Fibroblast of lung (primary cell): ENCODE data around the gene MPC2. TPM values are rescaled to one million over a fixed set of nuclear protein-coding genes. Genes with fewer than 3 reads are reported as not detected.

Source experiments
- DNase-seq, 2 donors: peaks; one replicate each; pipeline versions ENCODE4 v3.0.0 to v3.0.0-alpha.2; 2010; ENCODE audit warnings: low read depth in 2 of 2
- H2AFZ ChIP-seq: 2 replicates; pipeline ENCODE4 v1.5.1; 2012; ENCODE audit warnings: low read length, control low read depth, inconsistent platforms
- H3K27ac ChIP-seq: 2 replicates; pipeline ENCODE4 v1.5.1; 2011; ENCODE audit warnings: low read length, control low read depth; ENCODE audit not compliant: insufficient read depth
- H3K27me3 ChIP-seq: 2 replicates; pipeline ENCODE4 v1.5.1; 2011; ENCODE audit warnings: mild to moderate bottlenecking, low read length; ENCODE audit not compliant: control insufficient read depth, insufficient read depth
- H3K36me3 ChIP-seq: 2 replicates; pipeline ENCODE4 v1.5.1; 2011; ENCODE audit warnings: low read length; ENCODE audit not compliant: control insufficient read depth, insufficient read depth
- H3K4me1 ChIP-seq: 2 replicates; pipeline ENCODE4 v1.5.1; 2011; ENCODE audit warnings: low read length; ENCODE audit not compliant: control insufficient read depth, insufficient read depth; ENCODE audit errors: extremely low read depth
- H3K4me2 ChIP-seq: 2 replicates; pipeline ENCODE4 v1.5.1; 2011; ENCODE audit warnings: low read length, control low read depth; ENCODE audit not compliant: insufficient read depth; ENCODE audit errors: extremely low read depth
- H3K4me3 ChIP-seq, 4 experiments: fragments of 200-600 bp in 1 of 4; sonication (generic) in 1 of 4; replicated peaks in 1 of 4; 2 replicates each; pipeline ENCODE4 v1.5.1; 2011 to 2016; ENCODE audit warnings: low read length in 4 of 4, low read depth in 3 of 4, mild to moderate bottlenecking in 3 of 4, control low read depth in 2 of 4, inconsistent platforms in 1 of 4, mixed read lengths in 1 of 4; ENCODE audit not compliant: insufficient read depth in 1 of 4; ENCODE audit errors: control extremely low read depth in 1 of 4
- H3K79me2 ChIP-seq: 2 replicates; pipeline ENCODE4 v1.5.1; 2012; ENCODE audit warnings: mild to moderate bottlenecking, low read length, inconsistent platforms; ENCODE audit not compliant: control insufficient read depth, insufficient read depth
- H3K9ac ChIP-seq: 2 replicates; pipeline ENCODE4 v1.5.1; 2011; ENCODE audit warnings: mild to moderate bottlenecking, low read length, control low read depth; ENCODE audit not compliant: insufficient read depth
- H3K9me3 ChIP-seq: 2 replicates; pipeline ENCODE4 v1.5.1; 2012; ENCODE audit warnings: low read depth, low read length; ENCODE audit not compliant: control insufficient read depth, insufficient read depth
- H4K20me1 ChIP-seq: 2 replicates; pipeline ENCODE4 v1.5.1; 2011; ENCODE audit warnings: low read length; ENCODE audit not compliant: control insufficient read depth, insufficient read depth; ENCODE audit errors: extremely low read depth
- EZH2 ChIP-seq: IDR thresholded peaks from 2 replicates; pipeline ENCODE4 v1.5.1; 2012; ENCODE audit warnings: low read length, control low read depth, mild to moderate bottlenecking; ENCODE audit errors: missing control alignments
- polyA plus RNA-seq, 2 donors: library from polyadenylated mRNA; depleted of rRNA in 1 of 2; stranded (reverse) in 1 of 2; unstranded in 1 of 2; fragments of >200 nt; gene quantifications; 2 replicates each; pipeline ENCODE4 v1.2.1, GENCODE V29; 2011 to 2012; ENCODE audit warnings: missing spikeins in 1 of 2
- total RNA-seq: library from RNA; depleted of rRNA; stranded (reverse); fragments of >200 nt; gene quantifications from 2 replicates; pipeline ENCODE4 v1.2.1, GENCODE V29; 2014
- TF ChIP-seq, protein P1 (sequence below), 2 donors: IDR thresholded peaks in 1 of 2; conservative IDR thresholded peaks in 1 of 2; 1 replicate in 1 of 2; 2 replicates in 1 of 2; pipeline ENCODE4 v1.5.1; 2011 to 2012; ENCODE audit warnings: low read length in 2 of 2, control low read depth in 1 of 2, inconsistent platforms in 1 of 2, low read depth in 1 of 2, mild to moderate bottlenecking in 1 of 2

Gene MPC2
- total and polyA plus RNA-seq, 2 donors (not counting 1 experiment from before 2014, with no cell fraction given), result 35.2 to 58.7 TPM

DNA sequence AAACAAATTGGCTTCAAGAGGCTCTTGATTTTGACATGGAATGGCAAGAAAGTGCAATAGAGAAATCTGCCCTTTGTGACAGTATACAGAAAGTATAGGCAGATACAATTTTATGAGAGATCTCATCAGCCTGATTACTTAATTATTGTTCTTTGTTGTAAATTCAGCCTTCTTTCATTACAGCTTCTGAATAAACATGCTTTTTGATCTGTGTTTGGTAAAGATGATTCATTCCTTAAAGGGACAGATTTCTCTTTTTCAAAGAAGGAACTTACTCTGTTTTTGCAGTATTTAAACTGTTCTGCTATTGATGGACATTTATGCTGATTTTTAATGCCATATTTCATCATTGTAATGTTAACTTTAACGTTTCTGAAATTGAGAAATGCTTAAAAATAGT lies 13.7 kb upstream of the MPC2 start:
- no peak for DNase-seq
- H3K4me2 ChIP-seq, result no peak overlapping the region
- H3K36me3 ChIP-seq, result peaks cover 6% of the 10 kb centered on the region
- H3K9ac ChIP-seq, result no peak overlapping the region
- no peak overlapping the region for H3K4me3 ChIP-seq
- no peaks in the 10 kb centered on the region for H3K4me1 ChIP-seq
- H4K20me1 ChIP-seq, result peaks cover 3% of the 10 kb centered on the region
- no peak overlapping the region for H3K27ac ChIP-seq
- no peaks in the 10 kb centered on the region for H3K9me3 ChIP-seq
- H2AFZ ChIP-seq, result no peak overlapping the region
- H3K79me2 ChIP-seq, result peaks cover 45% of the 10 kb centered on the region
- no peaks in the 10 kb centered on the region for H3K27me3 ChIP-seq
- TF ChIP-seq EZH2, result no peak
- TF ChIP-seq, protein P1, sequence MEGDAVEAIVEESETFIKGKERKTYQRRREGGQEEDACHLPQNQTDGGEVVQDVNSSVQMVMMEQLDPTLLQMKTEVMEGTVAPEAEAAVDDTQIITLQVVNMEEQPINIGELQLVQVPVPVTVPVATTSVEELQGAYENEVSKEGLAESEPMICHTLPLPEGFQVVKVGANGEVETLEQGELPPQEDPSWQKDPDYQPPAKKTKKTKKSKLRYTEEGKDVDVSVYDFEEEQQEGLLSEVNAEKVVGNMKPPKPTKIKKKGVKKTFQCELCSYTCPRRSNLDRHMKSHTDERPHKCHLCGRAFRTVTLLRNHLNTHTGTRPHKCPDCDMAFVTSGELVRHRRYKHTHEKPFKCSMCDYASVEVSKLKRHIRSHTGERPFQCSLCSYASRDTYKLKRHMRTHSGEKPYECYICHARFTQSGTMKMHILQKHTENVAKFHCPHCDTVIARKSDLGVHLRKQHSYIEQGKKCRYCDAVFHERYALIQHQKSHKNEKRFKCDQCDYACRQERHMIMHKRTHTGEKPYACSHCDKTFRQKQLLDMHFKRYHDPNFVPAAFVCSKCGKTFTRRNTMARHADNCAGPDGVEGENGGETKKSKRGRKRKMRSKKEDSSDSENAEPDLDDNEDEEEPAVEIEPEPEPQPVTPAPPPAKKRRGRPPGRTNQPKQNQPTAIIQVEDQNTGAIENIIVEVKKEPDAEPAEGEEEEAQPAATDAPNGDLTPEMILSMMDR (conservative IDR thresholded peaks at IDR 0.05 in 1 of 2, IDR thresholded peaks at IDR 0.05 in 1 of 2; ENCODE audit: low read depth in 1 of 2, low read length in 2 of 2), result no peak

DNA sequence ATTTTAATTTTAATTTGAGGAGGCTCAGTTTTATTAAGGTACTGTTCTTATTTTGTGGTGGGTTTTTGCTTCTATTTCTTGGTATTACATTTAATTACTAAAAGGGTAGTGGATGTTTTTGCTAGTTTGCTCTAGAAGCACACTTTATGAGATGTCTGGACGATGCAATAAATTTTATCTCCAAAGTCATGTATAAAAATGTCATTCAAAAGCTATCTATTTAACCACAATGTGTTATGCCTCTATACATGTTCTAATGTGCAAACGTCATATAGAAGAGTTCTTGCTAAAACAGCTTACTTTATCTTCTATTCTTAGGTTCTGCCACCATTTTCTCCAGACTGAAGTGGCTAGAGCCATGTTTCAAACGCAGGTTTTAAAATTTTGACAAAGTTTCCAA lies 12.9 kb upstream of the MPC2 start:
- no peaks in the 10 kb centered on the region for H3K9me3 ChIP-seq
- no peak overlapping the region for H3K4me3 ChIP-seq
- no peak overlapping the region for H2AFZ ChIP-seq
- DNase-seq, result no peak
- H3K4me1 ChIP-seq, result no peaks in the 10 kb centered on the region
- peaks cover 6% of the 10 kb centered on the region for H3K36me3 ChIP-seq
- peaks cover 50% of the 10 kb centered on the region for H3K79me2 ChIP-seq
- no peak overlapping the region for H3K4me2 ChIP-seq
- no peak overlapping the region for H3K9ac ChIP-seq
- no peaks in the 10 kb centered on the region for H3K27me3 ChIP-seq
- H4K20me1 ChIP-seq, result peaks cover 3% of the 10 kb centered on the region
- TF ChIP-seq, protein P1 (conservative IDR thresholded peaks at IDR 0.05 in 1 of 2, IDR thresholded peaks at IDR 0.05 in 1 of 2; ENCODE audit: low read depth in 1 of 2, low read length in 2 of 2), result no peak
- TF ChIP-seq EZH2, result no peak
- no peak overlapping the region for H3K27ac ChIP-seq

DNA sequence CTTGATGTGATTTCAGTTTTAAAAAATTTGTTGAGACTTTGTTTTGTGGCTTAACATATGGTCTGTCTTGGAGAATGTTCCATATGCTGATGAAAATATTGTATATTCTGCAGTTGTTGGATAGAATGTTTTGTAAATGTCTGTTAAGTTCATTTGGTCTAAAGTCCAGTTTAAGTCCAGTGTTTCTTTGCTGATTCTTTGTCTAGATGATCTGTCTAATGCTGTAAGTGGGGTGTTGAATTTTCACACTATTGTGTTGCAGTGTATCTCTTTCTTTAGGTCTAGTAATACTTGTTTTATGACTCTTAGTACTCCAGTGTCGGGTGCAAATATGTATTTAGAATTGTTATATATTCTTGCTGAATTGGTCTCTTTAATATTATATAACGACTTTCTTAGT lies 10.9 kb upstream of the MPC2 start:
- DNase-seq, result no peak
- H3K9me3 ChIP-seq, result no peaks in the 10 kb centered on the region
- no peak overlapping the region for H3K4me2 ChIP-seq
- no peaks in the 10 kb centered on the region for H3K27me3 ChIP-seq
- H3K36me3 ChIP-seq, result peaks cover 5% of the 10 kb centered on the region
- H3K27ac ChIP-seq, result no peak overlapping the region
- no peak for TF ChIP-seq EZH2
- TF ChIP-seq, protein P1 (conservative IDR thresholded peaks at IDR 0.05 in 1 of 2, IDR thresholded peaks at IDR 0.05 in 1 of 2; ENCODE audit: low read depth in 1 of 2, low read length in 2 of 2), result no peak
- H2AFZ ChIP-seq, result no peak overlapping the region
- no peaks in the 10 kb centered on the region for H3K4me1 ChIP-seq
- peaks cover 3% of the 10 kb centered on the region for H4K20me1 ChIP-seq
- peaks cover 67% of the 10 kb centered on the region for H3K79me2 ChIP-seq
- no peak overlapping the region for H3K4me3 ChIP-seq
- no peak overlapping the region for H3K9ac ChIP-seq
